Measurements from ENCODE around the gene RPH3AL.

GRCh38 chr17:343211-343610, 9.4 kb downstream of the RPH3AL start:
- TF ChIP-seq EZH2 (IDR thresholded peaks at IDR 0.05; ENCODE audit: borderline replicate concordance, insufficient read depth, low read length, poor library complexity, severe bottlenecking): no peak
- no peak for TF ChIP-seq CTCF (IDR thresholded peaks at IDR 0.05; ENCODE audit: poor library complexity, severe bottlenecking)
- no peak for TF ChIP-seq RAD21 (conservative IDR thresholded peaks at IDR 0.05)
- no peak for TF ChIP-seq EP300 (conservative IDR thresholded peaks at IDR 0.05; ENCODE audit: poor library complexity, severe bottlenecking)

Data from neural cell (in vitro differentiated cells).